Heart right ventricle (tissue), 16 donors: ENCODE results near the gene GPLD1. TPM values are rescaled to one million over a fixed set of nuclear protein-coding genes. Genes with fewer than 3 reads are reported as not detected.

ENCODE experiments used
- ATAC-seq, 8 donors: fragments of 200-7000 bp; cut with Tn5 transposase; one replicate each; pipeline ENCODE4 v1.9.1; 2020; ENCODE audit warnings: mild to moderate bottlenecking in 8 of 8, moderate library complexity in 8 of 8, moderate number of reproducible peaks in 1 of 8
- DNase-seq, 2 donors: peaks; one replicate each; pipeline ENCODE4 v3.0.0-alpha.2; 2020
- H3K27ac ChIP-seq, 10 donors: fragments of 200-600 bp; sonication (generic) in 2 of 10; one replicate each; pipeline versions ENCODE4 v1.5.0 to v1.8.0; 2020 to 2022; ENCODE audit warnings: mild to moderate bottlenecking in 3 of 10
- H3K27me3 ChIP-seq, 7 donors: fragments of 200-600 bp; one replicate each; pipeline ENCODE4 v1.8.0; 2021 to 2022; ENCODE audit warnings: mild to moderate bottlenecking in 2 of 7
- H3K36me3 ChIP-seq, 9 donors: fragments of 200-600 bp; sonication (generic) in 1 of 9; one replicate each; pipeline versions ENCODE4 v1.5.0 to v1.8.0; 2020 to 2022; ENCODE audit warnings: mild to moderate bottlenecking in 2 of 9
- H3K4me1 ChIP-seq, 9 donors: fragments of 200-600 bp; sonication (generic) in 1 of 9; one replicate each; pipeline versions ENCODE4 v1.5.0 to v1.8.0; 2020 to 2022; ENCODE audit warnings: mild to moderate bottlenecking in 4 of 9
- H3K4me3 ChIP-seq, 10 donors: fragments of 200-600 bp; sonication (generic) in 2 of 10; one replicate each; pipeline versions ENCODE4 v1.5.0 to v1.8.0; 2020 to 2022; ENCODE audit warnings: mild to moderate bottlenecking in 7 of 10, moderate library complexity in 2 of 10
- H3K9me3 ChIP-seq, 11 donors: fragments of 200-600 bp in 10 of 11; sonication (generic) in 2 of 11; one replicate each; pipeline versions ENCODE4 v1.5.0 to v1.8.0; 2013 to 2022; ENCODE audit warnings: mild to moderate bottlenecking in 2 of 11, control low read depth in 1 of 11, moderate library complexity in 1 of 11
- WGBS, 2 donors: extraction: QIAGEN DNeasy Blood & Tissue Kit; methylation state at CpG; one replicate each; pipeline ENCODE4 v1.1.7; 2013; ENCODE audit warnings: inconsistent platforms in 1 of 2; 5-methylcytosine and 5-hydroxymethylcytosine counted together
- intact Hi-C, 10 donors: fragments of 100-400 bp; cut with DNase I; formaldehyde crosslinking; loops; one replicate each; pipeline versions ENCODE4 v1.11.1 to v1.14.2; 2022
- polyA plus RNA-seq, 2 donors: library from polyadenylated mRNA; stranded (reverse); fragments of 200-250 nt; gene quantifications; one replicate each; pipeline ENCODE4 v1.2.3, GENCODE V29; 2013
- total RNA-seq, 10 donors: library from RNA; stranded (reverse); fragmentation: NEBNext Ultra II Directional in 3 of 10; extraction: Animal tissue kit (Norgen Biotek cat#: 25700) in 3 of 10; gene quantifications; one replicate each; pipeline versions ENCODE4 v1.2.1 to v1.2.4, GENCODE V29; 2021 to 2023
- TF ChIP-seq, protein P1 (sequence below), 9 donors: fragments of 200-600 bp; sonication (generic) in 2 of 9; IDR thresholded peaks; one replicate each; pipeline versions ENCODE4 v1.5.0 to v1.8.0; 2021 to 2022; ENCODE audit warnings: antibody characterized with exemption in 9 of 9, mild to moderate bottlenecking in 5 of 9, moderate library complexity in 1 of 9
- donor health status: Arrhythmogenic right ventricular cardiomyopathy.
- donor health status: ischemic (EF 13 %, LVEDD 7.1; RV severe dilation, severe dysfunction).
- donor health status: healthy with polysubstance abuse.
- donor health status: DM: no; HTN: yes; CAD: no.
- donor health status: DM: no; HTN: no; CAD: no.
- donor health status: ischemic (EF 25% LVEDD 6.9; RV normal size, moderate dysfunction).
- donor health status: ischemic (EF 25% LVEDD 5.7; RV mildly dilated, moderate dysfunction).
- donor health status: healthy.
- donor health status: DM: yes; HTN: yes; CAD: no.
- donor health status: Ischemic cardiomyopathy.
- donor health status: ischemic (EF 35%, LVEDD 5.7; RV mildly dilated, moderate dysfunction).
- donor health status: nonischemic (EF 11% LVEDD 7.7; RV severe dilation, severe dysfunction).
- donor health status: DM: yes; HTN: yes; CAD: no.
- donor health status: PGD.
- donor health status: ischemic (EF 29% LVEDD 5.4; RV normal size, mild dysfunction).
- donor health status: nonischemic (EF 23%, LVEDD 6.1; RV moderate dilation, normal function).

Gene GPLD1
- total and polyA plus RNA-seq, 12 donors: 0.07 to 1.5 (median 0.78) TPM

GRCh38 chr6:24486065-24486464, 3.3 kb downstream of the GPLD1 start:
- 91 to 92% methylated on average over 4 of the region's 4 CpGs for WGBS, 2 donors
- Histone ChIP-seq H3K9me3 (no peaks in the 10 kb centered on the region), H3K27ac (no peak overlapping the region), H3K4me3 (no peak overlapping the region), H3K27me3 (no peaks in the 10 kb centered on the region), H3K4me1 (peaks cover 0 to 8% (median 0%) of the 10 kb centered on the region in 9 donors), H3K36me3 (no peaks in the 10 kb centered on the region)
- ATAC-seq (no peak), DNase-seq (no peak)
- intact Hi-C loops: no loop called here
- TF ChIP-seq, protein P1, sequence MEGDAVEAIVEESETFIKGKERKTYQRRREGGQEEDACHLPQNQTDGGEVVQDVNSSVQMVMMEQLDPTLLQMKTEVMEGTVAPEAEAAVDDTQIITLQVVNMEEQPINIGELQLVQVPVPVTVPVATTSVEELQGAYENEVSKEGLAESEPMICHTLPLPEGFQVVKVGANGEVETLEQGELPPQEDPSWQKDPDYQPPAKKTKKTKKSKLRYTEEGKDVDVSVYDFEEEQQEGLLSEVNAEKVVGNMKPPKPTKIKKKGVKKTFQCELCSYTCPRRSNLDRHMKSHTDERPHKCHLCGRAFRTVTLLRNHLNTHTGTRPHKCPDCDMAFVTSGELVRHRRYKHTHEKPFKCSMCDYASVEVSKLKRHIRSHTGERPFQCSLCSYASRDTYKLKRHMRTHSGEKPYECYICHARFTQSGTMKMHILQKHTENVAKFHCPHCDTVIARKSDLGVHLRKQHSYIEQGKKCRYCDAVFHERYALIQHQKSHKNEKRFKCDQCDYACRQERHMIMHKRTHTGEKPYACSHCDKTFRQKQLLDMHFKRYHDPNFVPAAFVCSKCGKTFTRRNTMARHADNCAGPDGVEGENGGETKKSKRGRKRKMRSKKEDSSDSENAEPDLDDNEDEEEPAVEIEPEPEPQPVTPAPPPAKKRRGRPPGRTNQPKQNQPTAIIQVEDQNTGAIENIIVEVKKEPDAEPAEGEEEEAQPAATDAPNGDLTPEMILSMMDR (IDR thresholded peaks at IDR 0.05): no peak

GRCh38 chr6:24484657-24485323, 4.6 kb downstream of the GPLD1 start:
- WGBS, 2 donors: 91% methylated on average over 7 of the region's 7 CpGs
- H3K4me1 ChIP-seq: peaks cover 0 to 5% (median 0%) of the 10 kb centered on the region in 9 donors
- ATAC-seq (no peak), DNase-seq (no peak)
- H3K27me3 ChIP-seq: no peaks in the 10 kb centered on the region
- TF ChIP-seq, protein P1 (IDR thresholded peaks at IDR 0.05): no peak
- no peaks in the 10 kb centered on the region for H3K9me3 ChIP-seq
- no peak overlapping the region for H3K27ac ChIP-seq
- H3K36me3 ChIP-seq: no peaks in the 10 kb centered on the region
- intact Hi-C loops: no loop called here
- H3K4me3 ChIP-seq: no peak overlapping the region

GRCh38 chr6:24481449-24481848, 7.9 kb downstream of the GPLD1 start:
- TF ChIP-seq, protein P1 (IDR thresholded peaks at IDR 0.05): no peak
- Histone ChIP-seq H3K36me3 (no peaks in the 10 kb centered on the region), H3K9me3 (no peaks in the 10 kb centered on the region), H3K27me3 (no peaks in the 10 kb centered on the region), H3K4me1 (peaks cover 0 to 5% (median 0%) of the 10 kb centered on the region in 9 donors), H3K4me3 (no peak overlapping the region), H3K27ac (no peak overlapping the region)
- intact Hi-C loops: no loop called here
- WGBS, 2 donors: 58 to 66% methylated on average over 5 of the region's 5 CpGs
- ATAC-seq (peak in 7 of 8 donors; percentile 62 to 79 (median 76)), DNase-seq (no peak)

DNA sequence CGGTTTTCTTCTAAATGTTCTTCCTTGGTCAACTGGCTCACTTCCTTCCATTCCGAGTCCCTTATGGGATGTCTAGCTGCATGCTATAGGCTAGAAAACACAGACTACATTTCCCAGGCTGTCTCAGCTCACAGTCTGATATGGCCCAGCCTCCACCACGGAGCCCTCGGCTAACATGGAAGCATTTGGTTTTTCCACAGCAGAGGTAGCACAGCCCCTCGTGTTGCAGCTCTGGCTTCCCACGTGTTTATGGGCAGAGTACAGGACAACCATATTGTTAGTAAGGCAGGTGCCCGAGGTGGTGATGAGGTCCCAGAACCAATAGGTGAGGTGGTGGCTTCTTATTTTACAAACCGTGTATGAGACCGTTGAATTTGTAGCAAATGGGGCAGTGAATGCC, 8.7 kb downstream of the GPLD1 start:
- Histone ChIP-seq H3K4me1 (peaks cover 0 to 5% (median 0%) of the 10 kb centered on the region in 9 donors), H3K9me3 (no peaks in the 10 kb centered on the region), H3K36me3 (no peaks in the 10 kb centered on the region), H3K27me3 (no peaks in the 10 kb centered on the region), H3K27ac (no peak overlapping the region), H3K4me3 (no peak overlapping the region)
- TF ChIP-seq, protein P1 (IDR thresholded peaks at IDR 0.05): no peak
- 88 to 92% methylated on average over 9 of the region's 9 CpGs for WGBS, 2 donors
- ATAC-seq (no peak), DNase-seq (no peak)
- intact Hi-C loops: no loop called here
